HepG2 (cell line): ENCODE data around the gene PRELID1. TPM values are rescaled to one million over a fixed set of nuclear protein-coding genes. Genes with fewer than 3 reads are reported as not detected.

Experiments used
- ATAC-seq: fragments of 200-7000 bp; cut with Tn5 transposase; 3 replicates; pipeline ENCODE4 v1.9.1; 2020; ENCODE audit warnings: mild to moderate bottlenecking, moderate library complexity
- BruUV-seq: library from RNA; stranded (reverse); fragments of 400-500 nt; replicated peaks from 2 replicates; lab custom pipeline; 2021; lab: Mats Ljungman, UMichigan
- CTCF ChIA-PET: fragments of 300-600 bp; formaldehyde crosslinking; extraction: SDS; loops from one replicate; lab custom pipeline; 2021; ENCODE audit warnings: low total read pairs, inconsistent platforms, low intra/inter-chr PET ratio; lab: Yijun Ruan, JAX
- POLR2A ChIA-PET: fragments of 350-600 bp; sonication (Branson Sonifier 250); formaldehyde crosslinking; loops from one replicate; lab custom pipeline; 2020; ENCODE audit warnings: antibody characterized with exemption, inconsistent platforms; lab: Yijun Ruan, JAX
- DNase-seq: peaks from one replicate; pipeline ENCODE4 v3.0.0-alpha.2; 2015; ENCODE audit warnings: low spot score
- FAIRE-seq: peaks from 3 replicates; lab custom pipeline; 2011; peaks lifted over from hg19 to GRCh38; lab: Jason Lieb, UNC
- H2AFZ ChIP-seq: one replicate; pipeline ENCODE4 v1.6.1; 2011; ENCODE audit warnings: low read length, inconsistent platforms
- H3K27ac ChIP-seq: fragments of 300-600 bp; 3 replicates; pipeline ENCODE4 v1.8.0; 2011; ENCODE audit warnings: mixed run types, mild to moderate bottlenecking, mixed read lengths, low read length, inconsistent platforms; ENCODE audit not compliant: insufficient read depth; ENCODE audit errors: extremely low read length
- H3K27me3 ChIP-seq, 2 experiments: fragments of 200-600 bp in 1 of 2; 2 replicates in 1 of 2; 3 replicates in 1 of 2; pipeline versions ENCODE4 v1.6.0 to v1.8.0; 2011; ENCODE audit warnings: low read length in 2 of 2, mild to moderate bottlenecking in 2 of 2, moderate library complexity in 2 of 2, inconsistent platforms in 1 of 2; ENCODE audit not compliant: insufficient read depth in 2 of 2, control insufficient read depth in 1 of 2
- H3K36me3 ChIP-seq, 2 experiments: fragments of 200-600 bp in 1 of 2; replicated peaks in 1 of 2; 2 replicates in 1 of 2; 3 replicates in 1 of 2; pipeline versions ENCODE4 v1.5.1 to v1.8.0; 2011; ENCODE audit warnings: low read length in 2 of 2, inconsistent platforms in 1 of 2; ENCODE audit not compliant: insufficient read depth in 2 of 2, control insufficient read depth in 1 of 2
- H3K4me1 ChIP-seq: 2 replicates; pipeline ENCODE4 v1.5.1; 2012; ENCODE audit warnings: low read length, inconsistent platforms; ENCODE audit not compliant: insufficient read depth
- H3K4me2 ChIP-seq: 2 replicates; pipeline ENCODE4 v1.6.0; 2011; ENCODE audit warnings: low read depth, low read length, inconsistent platforms
- H3K4me3 ChIP-seq, 3 experiments: fragments of 200-600 bp in 1 of 3; sonication (generic), shearing (Covaris generic) in 1 of 3; replicated peaks in 1 of 3; 2 replicates each; pipeline ENCODE4 v1.5.1; 2011 to 2016; ENCODE audit warnings: low read length in 3 of 3, inconsistent platforms in 2 of 3, low read depth in 2 of 3, mild to moderate bottlenecking in 2 of 3, control low read depth in 1 of 3, mixed read lengths in 1 of 3; ENCODE audit not compliant: insufficient read depth in 1 of 3
- H3K79me2 ChIP-seq: one replicate; pipeline ENCODE4 v1.6.1; 2011; ENCODE audit warnings: low read length, inconsistent platforms; ENCODE audit not compliant: insufficient read depth
- H3K9ac ChIP-seq: 2 replicates; pipeline ENCODE4 v1.6.0; 2011; ENCODE audit warnings: mild to moderate bottlenecking, low read depth, low read length, inconsistent platforms; ENCODE audit not compliant: insufficient read depth
- H3K9me3 ChIP-seq: 2 replicates; pipeline ENCODE4 v1.5.1; 2012; ENCODE audit warnings: mild to moderate bottlenecking, low read length
- H4K20me1 ChIP-seq: 2 replicates; pipeline ENCODE4 v1.6.0; 2011; ENCODE audit warnings: inconsistent platforms, mild to moderate bottlenecking, low read length, moderate library complexity; ENCODE audit not compliant: insufficient read depth
- ISX ChIP-seq: sonication (generic); formaldehyde crosslinking; conservative IDR thresholded peaks from 2 replicates; pipeline ENCODE4 v1.5.0; 2020; ENCODE audit warnings: missing genetic modification reagents
- KDM1A ChIP-seq: IDR thresholded peaks from 2 replicates; pipeline ENCODE4 v1.6.1; 2016; ENCODE audit warnings: missing compliant biosample characterization
- MYC ChIP-seq: sonication (generic); formaldehyde crosslinking; IDR thresholded peaks from 2 replicates; pipeline ENCODE4 v1.9.0; 2021; ENCODE audit warnings: missing genetic modification reagents, borderline replicate concordance
- SIX4 ChIP-seq: sonication (generic); formaldehyde crosslinking; IDR thresholded peaks from 2 replicates; pipeline ENCODE4 v1.4.0; 2020; ENCODE audit warnings: missing genetic modification reagents
- SP140L ChIP-seq: sonication (generic); formaldehyde crosslinking; IDR thresholded peaks from 2 replicates; pipeline ENCODE4 v1.4.0; 2020; ENCODE audit warnings: missing genetic modification reagents, borderline replicate concordance
- TEAD3 ChIP-seq: optimal IDR thresholded peaks from 2 replicates; pipeline ENCODE3; 2016; ENCODE audit warnings: borderline replicate concordance
- WIZ ChIP-seq: sonication (generic); formaldehyde crosslinking; IDR thresholded peaks from 2 replicates; pipeline ENCODE4 v1.5.1; 2020; ENCODE audit warnings: mild to moderate bottlenecking, missing genetic modification reagents
- ZBTB44 ChIP-seq: sonication (generic); formaldehyde crosslinking; IDR thresholded peaks from 2 replicates; pipeline ENCODE4 v1.4.0; 2020; ENCODE audit warnings: missing genetic modification reagents
- ZFP91 ChIP-seq: sonication (generic); formaldehyde crosslinking; IDR thresholded peaks from 2 replicates; pipeline ENCODE4 v1.9.0; 2022; ENCODE audit warnings: missing genetic modification reagents, mild to moderate bottlenecking, borderline replicate concordance
- ZNF740 ChIP-seq: sonication (generic); formaldehyde crosslinking; IDR thresholded peaks from 2 replicates; pipeline ENCODE4 v1.4.0; 2020; ENCODE audit warnings: missing genetic modification reagents
- WGBS: methylation state at CpG from one replicate; pipeline ENCODE4 v1.1.6; 2017; ENCODE audit warnings: low lambda C conversion rate; 5-methylcytosine and 5-hydroxymethylcytosine counted together
- in situ Hi-C: cut with HindIII; loops from 2 replicates; pipeline ENCODE4 v1.10.0; 2017; ENCODE audit warnings: low pct_unique_long_range_greater_than_20kb; ENCODE audit not compliant: extremely low pct_ligation_motif_present
- intact Hi-C: fragments of 100-400 bp; cut with micrococcal nuclease; formaldehyde crosslinking; loops from one replicate; pipeline ENCODE4 v1.10.0; 2022; ENCODE audit not compliant: unreplicated experiment
- polyA plus RNA-seq, 8 experiments: library from polyadenylated mRNA; depleted of rRNA in 3 of 8; stranded (reverse) in 7 of 8; unstranded in 1 of 8; fragments of >200 nt; fragmentation: Illumina TruSeq in 4 of 8; extraction: Trizol in 4 of 8; gene quantifications; 2 replicates each; pipeline versions ENCODE4 v1.2.1 to v1.2.3, GENCODE V29; 2011 to 2016; ENCODE audit warnings: low read depth in 4 of 8, missing spikeins in 1 of 8, mixed read lengths in 1 of 8; ENCODE audit not compliant: insufficient read depth in 1 of 8
- total RNA-seq, 5 experiments: library from RNA; depleted of rRNA; stranded (reverse); fragments of >200 nt; fragmentation: Illumina TruSeq; extraction: Trizol; gene quantifications; 2 replicates each; pipeline ENCODE4 v1.2.3, GENCODE V29; 2016; ENCODE audit warnings: low read depth in 1 of 5

PRELID1 gene
- total and polyA plus RNA-seq, 2 of the 13 experiments (the other 11 are each of a cell fraction or from before 2014, with no cell fraction given) = 250 to 271 TPM

- Histone ChIP-seq H3K79me2 (peaks cover 4% of the 10 kb centered on the region), H3K4me3 (no peak overlapping the region), H4K20me1 (peaks cover 5% of the 10 kb centered on the region; the same call in 1 of the 2 replicates), H2AFZ (no peak overlapping the region), H3K9me3 (no peaks in the 10 kb centered on the region), H3K4me2 (peak overlapping the region; percentile 38), H3K27me3 (no peaks in the 10 kb centered on the region), H3K4me1 (peaks cover 62% of the 10 kb centered on the region), H3K9ac (no peak overlapping the region), H3K27ac (peak overlapping the region; percentile 29), H3K36me3 (peaks cover 4 to 9% of the 10 kb centered on the region in 2 experiments; a peak in 3 of 5 replicates)
- in situ Hi-C loops (loop anchor here (5.0 kb wide), 2 partner anchors 49 to 134 kb away; partner anchors contain the start of gene PRR7), intact Hi-C loops (loop anchor here (2.0 to 5.0 kb wide), 2 partner anchors 23 to 184 kb away; partner anchors contain the start of gene PDLIM7)
- 85% methylated on average over 15 of the region's 15 CpGs for WGBS
- DNase-seq (no peak), FAIRE-seq (no peak), ATAC-seq (no peak)
- ChIA-PET POLR2A (interaction anchor here (0.8 kb wide), 1 partner anchor 38 kb away, joined by 3 read pairs; the partner anchor contains the start of gene LMAN2), CTCF (interaction anchor here (1.2 kb wide), 1 partner anchor 22 kb away, joined by 3 read pairs; no protein-coding TSS in a partner anchor)
- no TSS peak for BruUV-seq
- TF ChIP-seq SIX4 (no peak), ISX (CRISPR knock-in tag) (no peak), MYC (no peak)
Observed at GRCh38 chr5:177313561-177314259, 10.1 kb downstream of the PRELID1 start.

GRCh38 chr5:177314376-177315342 lies 11.1 kb downstream of the PRELID1 start:
- no peak overlapping the region for H3K4me3 ChIP-seq
- no peak overlapping the region for H2AFZ ChIP-seq
- no peak for FAIRE-seq
- 72% methylated on average over 10 of the region's 18 CpGs for WGBS
- no peaks in the 10 kb centered on the region for H3K9me3 ChIP-seq
- peak overlapping the region; percentile 29 for H3K27ac ChIP-seq
- H3K79me2 ChIP-seq = peaks cover 4% of the 10 kb centered on the region
- H3K27me3 ChIP-seq = no peaks in the 10 kb centered on the region
- peaks cover 4 to 6% of the 10 kb centered on the region in 2 experiments; a peak in 1 of 5 replicates for H3K36me3 ChIP-seq
- peak overlapping the region; percentile 38; the same call in 1 of the 2 replicates for H3K4me2 ChIP-seq
- in situ Hi-C loops = loop anchor here (5.0 kb wide), 2 partner anchors 48 to 133 kb away; partner anchors contain the start of gene PRR7
- CTCF ChIA-PET = no interaction called here
- POLR2A ChIA-PET = interaction anchor here (0.8 to 1.0 kb wide), 2 partner anchors 37 to 64 kb away, joined by 3 to 4 read pairs; partner anchors contain the start of gene LMAN2
- 0 out of 2 replicates have a peak, but pooled peaks cover 5% of the 10 kb centered on the region for H4K20me1 ChIP-seq
- BruUV-seq = no TSS peak
- 0 out of 2 replicates have a peak overlapping the region, but pooled peaks have one; percentile 5 for H3K9ac ChIP-seq
- ATAC-seq = no peak
- intact Hi-C loops = loop anchor here (5.0 kb wide), 2 partner anchors 53 to 183 kb away; partner anchors contain the start of gene PDLIM7
- no peak for DNase-seq
- peaks cover 57% of the 10 kb centered on the region for H3K4me1 ChIP-seq
- TF ChIP-seq WIZ (CRISPR knock-in tag) = no peak
- TF ChIP-seq TEAD3 (CRISPR knock-in tag) = no peak
- no peak for TF ChIP-seq SP140L (CRISPR knock-in tag)
- 0 out of 2 replicates have a peak, but pooled peaks have one; percentile 10 for TF ChIP-seq ZNF740 (CRISPR knock-in tag)
- no peak for TF ChIP-seq ZBTB44 (CRISPR knock-in tag)
- 0 out of 2 replicates have a peak, but pooled peaks have one; percentile 26 for TF ChIP-seq ZFP91 (CRISPR knock-in tag)
- TF ChIP-seq KDM1A (CRISPR knock-in tag) = no peak
